RCC 7860 (cell line): ENCODE measurements around the gene CBFA2T2.
"Not testable (repeated sequence)": the region's sequence is repeated elsewhere in the genome, so short reads cannot be mapped to it uniquely, and the experiment has no call there.

Source experiments
- DNase-seq: peaks from one replicate; pipeline ENCODE4 v3.0.0-alpha.2; 2015; ENCODE audit warnings: low spot score
- FAIRE-seq: peaks from 2 replicates; lab custom pipeline; 2012; peaks lifted over from hg19 to GRCh38; lab: Jason Lieb, UNC

Gene CBFA2T2

DNA sequence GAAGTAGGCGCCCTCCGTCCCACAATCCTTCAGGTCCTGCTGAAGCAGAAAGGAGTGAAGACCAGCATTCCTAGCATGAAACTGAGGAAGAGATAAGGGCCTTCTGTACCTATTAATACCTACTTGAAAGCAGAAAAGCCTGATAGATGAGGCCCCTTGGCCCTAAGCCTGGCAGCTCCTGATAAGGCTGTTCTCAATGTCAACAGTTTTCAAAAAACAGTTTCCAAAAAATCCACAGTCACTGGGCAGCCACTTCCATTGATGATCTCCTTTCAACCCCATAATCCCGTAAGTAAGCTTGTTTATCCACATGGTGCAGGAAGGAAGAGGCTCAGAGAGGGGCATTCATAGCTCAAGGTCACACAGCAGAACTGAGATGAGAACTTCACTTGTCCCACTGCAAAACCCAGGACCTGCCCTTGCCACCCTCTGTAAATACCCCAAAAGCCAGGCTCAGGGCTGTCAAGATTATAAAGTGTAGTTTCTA, 199.1 kb downstream of the CBFA2T2 start:
- FAIRE-seq (no peak), DNase-seq (no peak)

DNA sequence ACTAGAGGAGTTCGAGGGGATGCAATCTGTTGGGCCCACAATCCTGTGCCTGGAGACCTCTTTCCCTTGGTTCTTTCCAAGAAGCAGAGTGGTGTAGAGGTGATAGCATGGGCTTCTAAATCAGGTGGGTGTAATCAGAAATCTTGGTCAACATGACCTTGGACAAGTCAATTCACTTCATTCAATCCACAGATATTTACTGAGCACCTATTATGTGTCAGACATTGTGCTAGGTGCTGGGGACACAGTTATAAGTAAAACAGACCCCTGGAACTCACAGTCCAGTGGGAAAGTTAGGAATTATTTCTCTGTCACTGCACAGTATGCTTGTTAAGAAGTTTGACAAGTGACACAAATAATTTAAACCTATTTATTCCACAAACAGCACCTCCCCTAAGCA, 199.6 kb downstream of the CBFA2T2 start:
- DNase-seq, result no peak
- no peak for FAIRE-seq

DNA sequence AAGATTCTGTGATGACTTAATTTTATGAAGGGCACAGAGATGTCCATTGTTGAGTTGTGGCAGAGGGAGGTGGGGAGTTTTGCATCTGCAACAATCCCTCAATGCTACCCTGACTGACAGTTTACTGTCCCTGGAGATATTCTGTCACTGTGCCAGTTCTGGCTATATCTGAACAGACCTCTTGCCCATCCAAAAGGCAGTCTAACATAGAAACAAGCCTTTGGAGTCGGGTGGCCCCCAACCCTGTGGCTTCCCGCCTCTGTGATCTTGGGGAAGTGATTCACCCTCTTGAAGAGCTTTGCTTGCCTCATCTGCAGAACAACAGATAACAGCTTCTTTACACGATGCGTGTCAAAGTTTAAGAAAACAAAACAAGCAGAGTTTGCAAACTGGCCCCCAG, 200.1 kb downstream of the CBFA2T2 start:
- no peak for DNase-seq
- no peak for FAIRE-seq

DNA sequence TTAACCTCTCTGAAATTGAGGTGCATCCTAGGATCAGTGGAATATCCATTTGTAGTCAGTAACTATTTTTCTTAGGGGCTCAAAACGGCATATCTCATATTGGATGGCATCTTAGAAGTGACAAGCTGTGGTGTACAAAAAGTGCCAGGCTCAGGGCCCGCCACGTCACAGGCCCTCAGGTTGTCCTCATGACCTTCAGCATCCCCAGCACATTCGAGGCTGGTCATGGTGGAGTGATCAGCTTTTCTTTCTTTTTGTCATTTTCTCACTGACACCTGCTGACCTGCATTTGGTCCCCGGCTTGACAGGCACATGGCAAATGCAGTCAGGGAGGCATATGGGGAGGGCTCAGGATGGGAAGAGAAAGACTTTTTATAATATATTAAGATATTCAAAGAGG, 203.4 kb downstream of the CBFA2T2 start:
- DNase-seq, result no peak
- no peak for FAIRE-seq

DNA sequence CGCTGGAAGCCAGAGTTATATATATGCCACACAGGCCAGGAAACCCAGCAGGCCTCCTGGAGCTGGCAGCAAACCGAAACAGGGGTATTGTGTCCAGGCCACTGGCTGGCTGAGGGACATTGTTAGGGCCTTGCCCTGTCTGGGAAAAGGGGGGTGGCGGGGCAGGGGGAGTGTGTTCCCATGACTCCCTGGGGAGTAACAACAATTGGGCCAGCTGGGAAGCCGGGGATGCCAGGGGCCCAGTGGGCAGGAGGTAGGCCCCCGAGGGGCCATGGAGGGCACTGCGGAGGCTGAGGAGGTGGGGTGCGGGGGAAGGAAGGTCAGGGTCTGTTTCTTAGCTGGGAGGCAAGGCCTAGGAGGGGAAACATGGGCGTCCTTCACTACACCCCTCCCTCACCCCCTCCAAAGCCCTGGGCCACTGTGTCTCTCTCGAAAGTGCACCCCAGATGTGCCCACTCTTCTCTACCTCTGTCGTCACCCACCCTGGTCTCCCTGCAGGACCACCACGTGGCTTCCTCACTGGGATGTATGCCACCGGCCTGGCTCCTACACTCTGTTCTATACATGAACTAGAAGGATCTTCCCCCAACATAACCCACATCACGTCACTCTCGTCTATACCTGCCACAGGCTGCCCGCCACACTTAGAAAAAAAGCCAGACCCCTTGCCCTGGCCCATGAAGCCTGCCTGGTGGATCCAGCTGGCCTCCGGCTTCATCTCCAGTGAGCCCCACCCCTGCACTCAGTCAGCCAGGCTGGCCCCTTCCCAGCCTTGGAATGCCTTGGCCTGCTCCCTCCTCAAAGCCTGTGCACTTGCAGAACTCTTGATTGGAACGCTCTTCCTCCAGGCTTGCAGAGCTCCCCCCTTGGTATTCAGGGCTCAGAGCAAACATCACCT, 204.1 kb downstream of the CBFA2T2 start:
- DNase-seq (no peak), FAIRE-seq (no peak)

DNA sequence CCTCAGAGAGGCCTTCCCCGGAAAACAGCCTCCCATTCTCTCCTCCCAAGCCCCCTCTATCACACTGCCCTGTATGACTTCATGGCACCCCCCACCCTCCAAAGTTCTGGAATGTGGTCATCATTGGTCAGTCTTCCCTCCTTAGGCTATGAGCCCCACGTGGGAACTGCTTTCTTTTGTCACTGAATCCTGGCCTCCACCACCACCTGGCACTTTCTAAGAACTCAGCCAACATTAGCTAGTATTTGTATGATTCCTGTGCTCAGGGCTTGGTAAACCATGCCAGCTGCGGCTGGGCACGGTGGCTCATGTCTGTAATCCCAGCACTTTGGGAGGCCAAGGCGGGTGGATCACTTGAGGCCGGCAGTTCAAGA, 204.7 kb downstream of the CBFA2T2 start:
- DNase-seq (no peak), FAIRE-seq (no peak)

DNA sequence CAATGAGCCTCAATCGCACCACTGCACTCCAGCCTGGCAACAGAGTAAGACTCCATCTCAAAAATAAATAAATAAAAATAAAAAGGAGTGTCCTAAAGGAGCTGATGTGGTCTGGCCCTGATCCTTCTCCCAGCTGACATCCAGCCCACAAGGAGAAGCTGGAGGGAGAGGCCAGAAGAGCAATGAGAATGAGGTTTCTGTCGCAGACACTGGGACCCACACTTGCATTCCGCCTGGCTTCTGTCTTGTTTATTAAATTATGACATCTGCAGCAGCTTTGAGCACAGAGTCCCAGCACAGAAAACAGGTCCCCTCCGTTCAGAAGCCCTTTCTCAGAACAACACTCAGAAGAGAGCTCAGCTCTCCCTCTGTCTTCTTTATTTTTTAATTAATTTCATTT, 206.6 kb downstream of the CBFA2T2 start:
- DNase-seq (no peak), FAIRE-seq (no peak)

DNA sequence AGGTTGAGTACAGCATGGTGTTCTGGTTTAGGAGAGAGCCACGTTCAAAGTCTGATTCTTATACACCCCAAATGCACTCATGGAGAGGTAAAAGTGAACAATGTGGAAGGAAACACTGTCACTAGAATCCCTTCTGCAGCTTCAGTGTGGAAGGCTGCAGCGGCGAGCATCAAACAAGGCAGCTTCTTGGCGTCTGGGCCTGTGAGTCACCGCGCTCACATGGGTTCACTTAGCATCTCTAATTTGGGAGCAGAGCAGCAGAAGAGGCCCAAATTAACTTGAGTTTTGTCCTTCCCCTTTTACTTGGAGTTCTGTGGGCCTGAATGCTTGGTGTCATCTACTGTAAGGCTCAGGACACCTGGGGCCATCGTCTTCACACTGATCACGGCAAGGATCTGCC, 207.2 kb downstream of the CBFA2T2 start:
- FAIRE-seq, result no peak
- DNase-seq, result no peak

DNA sequence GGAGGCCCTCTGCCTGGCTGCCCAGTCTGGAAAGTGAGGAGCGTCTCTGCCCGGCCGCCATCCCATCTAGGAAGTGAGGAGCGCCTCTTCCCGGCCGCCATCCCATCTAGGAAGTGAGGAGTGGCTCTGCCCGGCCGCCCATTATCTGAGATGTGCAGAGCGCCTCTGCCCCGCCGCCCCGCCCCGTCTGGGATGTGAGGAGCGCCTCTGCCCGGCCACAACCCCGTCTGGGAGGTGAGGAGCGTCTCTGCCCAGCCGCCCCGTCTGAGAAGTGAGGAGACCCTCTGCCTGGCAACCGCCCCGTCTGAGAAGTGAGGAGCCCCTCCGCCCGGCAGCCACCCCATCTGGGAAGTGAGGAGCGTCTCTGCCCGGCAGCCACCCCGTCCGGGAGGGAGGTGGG, 209.1 kb downstream of the CBFA2T2 start:
- FAIRE-seq, DNase-seq: not testable (repeated sequence)
